Karpas-422 (cell line): ENCODE data around the gene NMUR1. TPM values are rescaled to one million over a fixed set of nuclear protein-coding genes. Genes with fewer than 3 reads are reported as not detected.

Experiments
- DNase-seq: peaks from one replicate; pipeline ENCODE4 v3.0.0-alpha.2; 2015
- H2AFZ ChIP-seq: fragments of 200-600 bp; sonication (generic); 2 replicates; pipeline ENCODE4 v1.6.1; 2014; ENCODE audit warnings: antibody characterized with exemption, low read length, mixed read lengths
- H3K27ac ChIP-seq: fragments of 200-600 bp; sonication (generic); 2 replicates; pipeline ENCODE4 v1.5.1; 2014; ENCODE audit warnings: mild to moderate bottlenecking, low read length, moderate library complexity
- H3K27me3 ChIP-seq: fragments of 200-600 bp; sonication (generic); 2 replicates; pipeline ENCODE4 v1.6.1; 2014; ENCODE audit warnings: low read length, mixed read lengths
- H3K36me3 ChIP-seq: fragments of 200-600 bp; sonication (generic); 2 replicates; pipeline ENCODE4 v1.6.1; 2014; ENCODE audit warnings: low read length, mixed read lengths; ENCODE audit not compliant: insufficient read depth
- H3K4me1 ChIP-seq: fragments of 200-600 bp; sonication (generic); 2 replicates; pipeline ENCODE4 v1.6.1; 2014; ENCODE audit warnings: mild to moderate bottlenecking, low read length, mixed read lengths
- H3K4me2 ChIP-seq: fragments of 200-600 bp; sonication (generic); 2 replicates; pipeline ENCODE4 v1.6.1; 2014; ENCODE audit warnings: low read length, low read depth, mild to moderate bottlenecking; ENCODE audit not compliant: poor library complexity, severe bottlenecking
- H3K4me3 ChIP-seq: fragments of 200-600 bp; sonication (generic); 2 replicates; pipeline ENCODE4 v1.5.1; 2014; ENCODE audit warnings: mild to moderate bottlenecking, antibody characterized with exemption, low read length, mixed read lengths
- H3K79me2 ChIP-seq: fragments of 200-600 bp; sonication (generic); 2 replicates; pipeline ENCODE4 v1.6.1; 2014; ENCODE audit warnings: mild to moderate bottlenecking, low read length, mixed read lengths
- H3K9ac ChIP-seq: fragments of 200-600 bp; sonication (generic); 2 replicates; pipeline ENCODE4 v1.6.0; 2014; ENCODE audit warnings: low read length
- H3K9me2 ChIP-seq: fragments of 200-600 bp; sonication (generic), shearing (Covaris generic); replicated peaks from 2 replicates; pipeline ENCODE4 v1.6.0; 2014; ENCODE audit warnings: mild to moderate bottlenecking, low read length, moderate library complexity; ENCODE audit not compliant: insufficient read depth
- H3K9me3 ChIP-seq: fragments of 300-700, 200-600 bp; sonication (generic); 2 replicates; pipeline ENCODE4 v1.6.1; 2014; ENCODE audit warnings: low read length, mixed read lengths
- H4K20me1 ChIP-seq: fragments of 200-600 bp; sonication (generic); 2 replicates; pipeline ENCODE4 v1.6.1; 2014; ENCODE audit warnings: mild to moderate bottlenecking, antibody characterized with exemption, low read length, low read depth; ENCODE audit not compliant: insufficient read depth
- total RNA-seq: library from RNA; depleted of rRNA; stranded (reverse); fragments of >200 nt; shearing (Covaris generic); gene quantifications from 2 replicates; pipeline ENCODE4 v1.2.3, GENCODE V29; 2014; ENCODE audit warnings: low replicate concordance

The NMUR1 gene
- total RNA-seq, 1 experiment from 2014 or later: not detected

DNA sequence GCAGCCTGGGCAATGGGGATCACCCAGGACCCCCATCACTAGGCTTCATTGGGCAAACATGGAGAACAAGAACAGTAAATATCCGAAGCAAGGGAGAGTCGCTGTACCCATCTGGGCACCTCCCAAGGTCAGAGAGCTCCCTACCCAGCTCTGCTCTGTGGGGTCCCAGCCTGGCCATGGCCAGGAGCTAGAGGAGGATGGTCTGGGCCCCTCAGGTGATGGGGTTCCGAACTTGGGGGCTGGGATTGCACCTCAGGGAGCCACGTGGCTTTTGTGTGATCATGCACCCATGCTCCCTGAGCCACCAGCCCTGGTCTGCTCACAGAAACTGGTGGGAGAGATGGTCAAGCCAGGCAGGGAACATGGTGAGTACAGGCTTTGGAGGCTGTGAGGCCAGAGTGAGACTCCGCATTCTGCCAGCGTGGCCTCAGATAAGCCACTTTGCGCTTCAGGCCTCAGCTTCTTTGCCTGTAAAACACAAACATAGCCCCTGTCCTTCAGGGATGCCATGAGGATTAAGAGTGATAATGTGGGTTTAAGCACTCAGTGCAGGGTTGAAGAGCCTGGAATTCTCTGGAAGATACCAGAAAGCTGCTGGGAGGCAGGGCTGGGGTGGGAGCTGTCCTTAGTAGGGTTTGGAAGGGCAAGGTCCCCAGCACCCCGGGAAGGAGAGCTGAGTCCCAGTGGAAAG lies 3.0 kb upstream of the NMUR1 start:
- DNase-seq: no peak
- Histone ChIP-seq H3K4me1 (no peaks in the 10 kb centered on the region), H3K79me2 (no peaks in the 10 kb centered on the region), H3K36me3 (no peaks in the 10 kb centered on the region), H3K27me3 (no peaks in the 10 kb centered on the region), H4K20me1 (no peaks in the 10 kb centered on the region), H3K9me2 (no peaks in the 10 kb centered on the region), H3K9ac (no peak overlapping the region), H3K4me2 (no peak overlapping the region), H3K9me3 (no peaks in the 10 kb centered on the region), H3K4me3 (no peak overlapping the region), H2AFZ (no peak overlapping the region), H3K27ac (no peak overlapping the region)

DNA sequence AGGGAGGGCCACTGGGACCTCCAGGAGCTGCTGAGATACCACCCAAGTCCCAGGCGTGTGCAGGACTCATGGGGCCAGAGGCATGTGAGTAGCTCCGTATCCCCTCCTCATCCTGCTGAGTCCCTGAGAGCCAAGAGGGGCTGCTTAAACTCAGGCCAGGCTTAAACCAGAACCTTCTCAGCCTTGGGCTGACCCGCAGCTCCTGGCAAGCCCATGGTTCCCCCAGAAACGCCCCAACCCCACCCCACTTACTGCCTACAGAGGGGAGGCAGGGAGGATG lies 2.5 kb upstream of the NMUR1 start:
- no peak overlapping the region for H3K4me3 ChIP-seq
- no peaks in the 10 kb centered on the region for H3K27me3 ChIP-seq
- no peaks in the 10 kb centered on the region for H3K36me3 ChIP-seq
- DNase-seq: no peak
- H3K9me2 ChIP-seq: no peaks in the 10 kb centered on the region
- no peaks in the 10 kb centered on the region for H4K20me1 ChIP-seq
- no peaks in the 10 kb centered on the region for H3K9me3 ChIP-seq
- no peak overlapping the region for H2AFZ ChIP-seq
- H3K4me2 ChIP-seq: no peak overlapping the region
- no peaks in the 10 kb centered on the region for H3K4me1 ChIP-seq
- no peak overlapping the region for H3K27ac ChIP-seq
- no peak overlapping the region for H3K9ac ChIP-seq
- no peaks in the 10 kb centered on the region for H3K79me2 ChIP-seq

DNA sequence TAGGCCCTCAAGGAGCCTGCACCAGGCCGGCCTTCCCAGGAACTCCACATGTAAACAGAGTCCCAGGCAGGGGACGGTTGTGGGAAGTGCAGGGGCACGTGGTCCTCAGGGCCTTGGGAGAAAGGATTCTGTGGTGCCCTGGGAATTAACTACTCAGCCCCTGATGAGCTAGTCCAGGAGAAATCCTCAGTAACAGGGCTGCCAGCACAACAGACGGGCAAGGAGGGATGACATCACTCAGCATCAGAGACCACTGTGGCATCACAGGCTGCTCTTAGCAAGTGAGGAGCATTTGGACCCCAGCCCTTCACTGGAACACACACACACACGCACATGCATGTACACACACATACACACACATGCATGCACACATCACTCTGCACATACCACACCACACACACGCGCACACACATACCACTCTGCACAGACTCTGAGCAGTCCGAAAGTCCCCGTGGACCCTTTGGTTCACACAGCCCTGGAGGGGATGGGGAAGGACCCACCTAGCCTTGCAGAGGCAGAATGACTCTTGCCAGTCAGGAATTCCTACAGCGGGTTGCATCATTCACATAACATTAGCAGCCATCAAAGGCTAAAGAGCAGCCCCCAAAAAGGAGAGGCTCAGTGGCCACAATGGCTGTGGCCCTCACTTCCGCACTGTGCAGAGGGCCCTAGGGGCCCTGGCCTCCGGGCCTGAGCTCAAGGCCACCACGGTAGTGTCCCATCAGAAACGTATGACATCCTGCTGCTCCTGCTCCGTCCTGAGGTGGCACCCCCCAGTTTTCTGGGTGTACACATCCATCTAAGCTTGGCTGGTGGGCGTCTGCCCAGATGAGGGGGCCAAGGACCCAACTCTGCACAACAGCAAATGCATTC lies 1.9 kb upstream of the NMUR1 start:
- Histone ChIP-seq H4K20me1 (no peaks in the 10 kb centered on the region), H3K27ac (no peak overlapping the region), H3K4me3 (no peak overlapping the region), H3K4me1 (no peaks in the 10 kb centered on the region), H3K9me2 (no peaks in the 10 kb centered on the region), H3K9me3 (no peaks in the 10 kb centered on the region), H3K27me3 (no peaks in the 10 kb centered on the region), H3K79me2 (no peaks in the 10 kb centered on the region), H3K4me2 (no peak overlapping the region), H3K9ac (no peak overlapping the region), H2AFZ (no peak overlapping the region), H3K36me3 (no peaks in the 10 kb centered on the region)
- DNase-seq: no peak

DNA sequence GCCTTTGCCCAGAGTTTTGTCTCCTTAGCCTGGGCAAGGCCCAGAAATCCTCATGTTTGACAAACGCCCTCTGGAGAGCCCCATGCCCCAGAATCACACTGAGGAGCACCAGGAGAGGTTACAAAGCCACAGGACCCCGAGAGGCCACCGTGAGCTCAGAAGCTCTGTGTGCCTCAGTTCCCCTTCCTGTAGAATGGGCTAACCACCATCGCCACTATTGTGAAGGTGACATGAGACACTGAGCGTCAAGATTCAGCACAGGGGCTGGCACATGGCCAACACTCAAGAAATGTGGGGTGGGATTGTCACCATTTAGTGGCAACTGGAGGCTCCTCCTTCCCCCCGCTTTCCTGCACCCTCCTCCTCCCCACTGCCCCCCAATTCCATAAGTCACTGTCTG lies 1.2 kb upstream of the NMUR1 start:
- Histone ChIP-seq H3K36me3 (no peaks in the 10 kb centered on the region), H3K9ac (no peak overlapping the region), H3K4me2 (no peak overlapping the region), H3K4me1 (no peaks in the 10 kb centered on the region), H3K9me2 (no peaks in the 10 kb centered on the region), H2AFZ (no peak overlapping the region), H3K4me3 (no peak overlapping the region), H3K27ac (no peak overlapping the region), H3K79me2 (no peaks in the 10 kb centered on the region), H3K27me3 (no peaks in the 10 kb centered on the region), H3K9me3 (no peaks in the 10 kb centered on the region), H4K20me1 (no peaks in the 10 kb centered on the region)
- no peak for DNase-seq

DNA sequence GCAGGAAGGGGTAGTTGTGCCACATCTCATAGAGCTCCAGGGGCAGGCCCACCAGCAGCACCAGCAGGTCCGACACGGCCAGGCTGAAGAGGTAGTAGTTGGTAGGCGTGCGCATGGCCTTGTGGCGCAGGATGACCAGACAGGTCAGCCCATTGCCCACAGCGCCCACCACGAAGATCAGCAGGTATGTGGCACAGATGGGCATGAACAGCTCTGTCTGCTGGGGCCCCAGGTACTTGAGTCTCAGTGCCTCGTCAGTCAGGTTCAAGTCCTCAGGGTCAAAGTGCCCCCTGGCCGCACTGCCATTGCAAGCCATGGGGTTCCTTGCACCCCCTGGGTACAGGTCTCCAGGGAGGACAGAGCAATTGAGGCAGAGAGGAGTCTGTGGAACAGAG lies 1.6 kb downstream of the NMUR1 start:
- no peaks in the 10 kb centered on the region for H3K36me3 ChIP-seq
- no peak overlapping the region for H2AFZ ChIP-seq
- H3K27ac ChIP-seq: no peak overlapping the region
- H3K4me2 ChIP-seq: no peak overlapping the region
- H3K79me2 ChIP-seq: no peaks in the 10 kb centered on the region
- H3K4me1 ChIP-seq: no peaks in the 10 kb centered on the region
- DNase-seq: no peak
- H3K27me3 ChIP-seq: no peaks in the 10 kb centered on the region
- no peak overlapping the region for H3K4me3 ChIP-seq
- H3K9ac ChIP-seq: no peak overlapping the region
- H4K20me1 ChIP-seq: no peaks in the 10 kb centered on the region
- H3K9me2 ChIP-seq: no peaks in the 10 kb centered on the region
- no peaks in the 10 kb centered on the region for H3K9me3 ChIP-seq

DNA sequence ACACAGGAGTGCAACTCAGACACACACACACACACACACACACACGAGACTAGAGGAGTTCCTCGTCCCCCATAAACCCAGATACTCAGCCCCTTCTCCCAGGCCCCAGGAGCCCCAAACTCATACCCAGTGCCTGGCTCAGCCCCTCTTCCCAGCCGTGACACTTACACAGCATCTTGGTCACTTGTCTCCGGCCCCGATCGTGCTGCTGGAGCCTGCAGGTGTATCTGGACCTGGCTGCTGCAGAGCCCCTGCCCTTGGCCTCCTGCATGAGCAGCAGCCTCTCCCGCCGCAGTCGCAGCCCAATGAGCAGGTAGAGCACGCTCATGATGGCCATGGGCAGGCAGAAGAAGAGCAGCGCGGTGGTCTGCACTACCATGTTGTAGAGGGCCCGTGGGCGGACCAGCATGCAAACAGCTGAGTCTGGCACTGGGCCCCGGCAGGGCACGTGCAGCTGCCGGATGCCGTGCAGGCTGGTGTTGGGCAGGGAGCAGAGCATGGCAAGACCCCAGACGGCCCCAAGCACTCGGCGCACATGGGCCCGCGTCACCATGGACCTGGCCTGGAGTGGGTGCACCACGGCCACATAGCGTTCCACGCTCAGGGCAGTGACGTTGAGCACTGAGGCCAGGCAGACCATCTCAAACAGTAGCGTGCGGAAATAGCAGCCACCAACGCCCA lies 2.1 kb downstream of the NMUR1 start:
- Histone ChIP-seq H3K4me3 (no peak overlapping the region), H3K27ac (no peak overlapping the region), H3K36me3 (no peaks in the 10 kb centered on the region), H3K9ac (no peak overlapping the region), H3K9me3 (no peaks in the 10 kb centered on the region), H3K9me2 (no peaks in the 10 kb centered on the region), H2AFZ (no peak overlapping the region), H3K4me2 (no peak overlapping the region), H3K27me3 (no peaks in the 10 kb centered on the region), H4K20me1 (no peaks in the 10 kb centered on the region), H3K4me1 (no peaks in the 10 kb centered on the region), H3K79me2 (no peaks in the 10 kb centered on the region)
- DNase-seq: no peak

DNA sequence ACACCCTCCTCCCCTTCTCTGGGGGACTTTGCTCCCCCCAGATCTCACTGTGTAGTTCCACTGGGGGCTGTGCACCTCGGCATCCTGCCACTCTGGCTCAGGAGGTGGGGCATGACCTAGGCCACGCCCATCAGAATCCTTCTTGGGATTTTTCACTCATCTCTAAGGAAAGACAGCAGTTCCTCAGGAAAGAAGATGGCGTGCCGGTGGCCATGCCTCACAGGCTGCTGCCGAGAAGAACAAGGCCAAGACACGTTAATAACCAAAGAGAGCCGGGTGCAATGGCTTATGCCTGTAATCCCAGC lies 3.2 kb downstream of the NMUR1 start:
- Histone ChIP-seq H3K4me2 (no peak overlapping the region), H3K79me2 (no peaks in the 10 kb centered on the region), H2AFZ (no peak overlapping the region), H3K9ac (no peak overlapping the region), H3K9me3 (no peaks in the 10 kb centered on the region), H3K36me3 (no peaks in the 10 kb centered on the region), H3K27me3 (no peaks in the 10 kb centered on the region), H3K4me3 (no peak overlapping the region), H3K27ac (no peak overlapping the region), H3K9me2 (no peaks in the 10 kb centered on the region), H4K20me1 (no peaks in the 10 kb centered on the region), H3K4me1 (no peaks in the 10 kb centered on the region)
- DNase-seq: no peak

DNA sequence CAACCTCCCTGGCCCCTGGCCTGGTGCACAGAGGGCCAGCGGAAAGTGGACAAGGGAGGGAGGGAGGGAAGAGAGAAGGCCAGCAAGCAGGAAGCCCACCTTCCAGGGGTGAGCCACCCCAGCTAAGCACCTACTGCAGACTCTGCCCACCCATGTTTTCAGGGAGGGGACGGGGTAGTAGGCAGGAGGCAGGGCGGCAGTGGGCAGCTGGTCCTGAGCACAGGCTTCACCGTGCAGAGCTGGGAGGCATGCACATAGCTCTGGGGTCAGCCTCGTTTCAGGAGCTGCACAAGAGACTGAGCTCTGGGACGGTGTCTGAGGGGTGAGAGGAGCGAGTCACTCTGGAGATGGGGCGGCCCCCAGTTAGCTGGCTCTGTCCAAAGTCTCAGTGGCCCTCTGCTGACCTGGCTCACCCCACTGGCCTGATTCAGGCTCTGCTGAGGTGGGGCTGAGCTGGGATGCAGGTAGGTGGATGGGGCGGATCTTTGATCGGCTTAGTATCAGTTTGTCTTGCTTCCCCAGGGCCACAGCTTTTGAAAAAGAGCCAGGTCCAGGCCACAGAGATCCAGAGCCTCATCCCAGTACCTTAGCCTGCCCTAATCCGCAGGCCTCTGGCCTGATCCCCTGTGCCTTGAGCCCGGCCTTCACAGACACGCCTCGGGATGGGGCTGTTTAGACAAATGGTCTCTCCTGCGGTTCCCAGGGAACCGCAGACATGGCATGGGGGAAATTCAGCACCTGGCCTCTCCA lies 3.7 kb downstream of the NMUR1 start:
- Histone ChIP-seq H4K20me1 (no peaks in the 10 kb centered on the region), H3K9me2 (no peaks in the 10 kb centered on the region), H3K4me2 (no peak overlapping the region), H2AFZ (no peak overlapping the region), H3K27me3 (no peaks in the 10 kb centered on the region), H3K79me2 (no peaks in the 10 kb centered on the region), H3K4me1 (no peaks in the 10 kb centered on the region), H3K36me3 (no peaks in the 10 kb centered on the region), H3K4me3 (no peak overlapping the region), H3K9ac (no peak overlapping the region), H3K9me3 (no peaks in the 10 kb centered on the region), H3K27ac (no peak overlapping the region)
- DNase-seq: no peak
